Fibroblast of skin of right quadriceps (primary cell): ENCODE results near the gene SPTBN2.

ENCODE experiments used
- DNase-seq: peaks from one replicate; pipeline ENCODE4 v3.0.0-alpha.2; 2013

The SPTBN2 gene

DNA sequence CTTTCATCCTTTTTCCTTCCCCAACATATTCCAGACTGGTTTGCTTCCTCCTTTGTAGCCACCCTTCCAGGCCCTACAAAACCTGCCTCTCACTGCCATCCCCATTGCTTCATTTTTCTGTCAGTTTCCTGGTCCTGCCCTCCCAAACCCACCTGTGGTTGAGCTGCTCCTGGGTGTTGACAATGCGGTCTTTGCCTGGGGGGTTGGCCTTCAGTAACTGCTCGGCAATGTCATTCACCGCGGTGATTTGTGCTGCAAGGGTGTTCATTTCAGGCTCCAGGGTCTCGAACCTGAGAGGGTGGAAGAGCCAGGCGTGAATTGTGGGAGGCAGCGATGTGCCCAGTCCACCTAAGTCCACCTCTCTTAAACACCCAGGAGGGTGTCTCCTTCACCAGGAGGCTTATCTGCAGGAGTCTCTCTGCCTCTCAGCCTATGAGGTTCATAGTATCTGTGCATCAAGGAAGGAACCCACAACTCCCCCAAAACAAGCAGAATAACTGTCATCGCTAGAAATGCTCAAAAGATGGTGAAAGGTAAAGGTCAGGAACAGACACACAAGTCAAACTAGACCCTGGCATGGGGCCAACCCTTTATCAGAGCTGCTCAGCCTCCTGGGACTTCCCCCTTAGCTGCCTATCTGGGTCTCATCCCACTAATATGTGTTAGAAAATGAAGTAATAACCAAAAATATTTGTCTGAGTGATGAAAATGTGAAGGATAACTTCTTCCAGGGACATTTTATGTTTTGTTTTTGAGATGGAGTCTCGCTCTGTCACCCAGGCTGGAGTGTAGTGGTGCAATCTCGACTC lies 27.4 kb downstream of the SPTBN2 start:
- DNase-seq: no peak

DNA sequence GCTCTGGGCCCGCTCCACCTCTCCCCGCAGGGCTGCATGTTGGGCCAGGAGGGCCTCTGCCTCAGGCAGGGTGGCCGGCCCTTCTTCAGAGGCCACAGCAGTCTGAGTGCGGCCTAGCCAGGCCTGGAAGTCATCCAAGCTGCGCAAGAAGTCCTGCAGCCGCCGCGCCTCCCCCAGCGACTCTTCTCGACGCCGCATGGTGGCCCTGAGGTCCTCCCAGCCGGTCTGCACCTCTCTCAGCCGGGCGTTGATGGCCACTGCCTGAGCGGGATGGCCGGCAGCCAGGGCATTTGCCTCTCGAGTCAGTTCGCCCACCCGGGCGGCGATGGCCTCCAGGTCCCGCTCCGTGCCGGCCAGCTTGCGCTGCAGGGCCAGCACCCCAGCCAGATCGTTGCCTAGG lies 28.3 kb downstream of the SPTBN2 start:
- DNase-seq: no peak

DNA sequence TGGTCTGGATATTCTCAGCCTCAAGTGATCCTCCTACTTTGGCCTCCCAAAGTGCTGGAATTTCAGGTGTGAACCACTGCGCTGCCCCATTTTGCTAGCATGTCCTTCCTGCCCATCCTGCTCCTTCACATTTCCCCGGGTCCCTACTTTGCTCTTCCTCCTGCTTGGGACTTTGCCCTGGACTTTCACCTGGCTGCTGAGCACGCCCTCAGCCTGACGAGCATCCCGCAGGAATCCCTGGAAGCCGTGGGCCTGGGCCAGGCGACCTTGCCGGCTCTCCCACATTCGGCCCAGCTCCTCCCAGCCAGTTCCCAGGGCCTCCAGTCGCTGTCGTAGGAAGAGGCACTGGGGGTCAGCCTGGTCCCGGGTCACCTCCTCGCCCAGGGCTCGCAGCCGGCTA lies 28.7 kb downstream of the SPTBN2 start:
- DNase-seq: no peak

DNA sequence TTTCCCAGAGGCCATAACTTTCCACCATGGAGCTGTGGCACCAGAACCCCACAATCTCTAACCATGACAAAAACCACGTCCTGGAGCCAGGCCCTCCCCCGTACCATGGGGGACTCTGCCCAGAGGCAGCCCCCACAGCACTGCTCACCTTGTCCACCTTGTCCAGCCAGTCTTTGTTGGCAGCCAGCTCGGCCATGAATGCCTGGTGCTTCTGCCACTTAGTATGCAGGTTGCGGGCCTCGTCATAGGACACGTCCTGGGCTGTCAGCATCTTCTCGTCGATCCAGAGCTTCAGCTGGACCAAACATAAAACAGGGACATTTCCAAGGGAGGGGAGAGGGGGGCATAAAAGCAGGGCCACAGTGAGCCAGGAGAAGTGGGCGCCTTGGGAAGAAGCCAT lies 30.5 kb downstream of the SPTBN2 start:
- DNase-seq: no peak

DNA sequence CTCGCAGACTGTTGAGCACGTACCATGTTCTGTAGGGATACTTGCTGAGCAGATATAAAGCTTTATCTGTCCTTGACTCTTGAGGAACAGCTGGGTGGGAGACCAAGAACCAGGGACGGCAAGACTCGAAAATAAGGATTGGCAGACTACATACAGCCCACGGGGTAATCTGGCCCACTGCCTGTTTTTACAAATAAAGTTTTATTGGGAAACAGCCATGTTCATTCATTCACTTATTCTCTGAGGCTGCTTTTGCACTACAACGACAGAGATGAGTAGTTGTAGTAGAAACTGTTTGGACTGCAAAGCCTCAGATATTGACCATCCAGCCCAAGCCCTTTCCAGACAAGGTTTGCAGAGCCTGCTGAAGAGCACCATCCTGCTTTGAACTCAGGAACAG lies 31.0 kb downstream of the SPTBN2 start:
- DNase-seq: no peak

DNA sequence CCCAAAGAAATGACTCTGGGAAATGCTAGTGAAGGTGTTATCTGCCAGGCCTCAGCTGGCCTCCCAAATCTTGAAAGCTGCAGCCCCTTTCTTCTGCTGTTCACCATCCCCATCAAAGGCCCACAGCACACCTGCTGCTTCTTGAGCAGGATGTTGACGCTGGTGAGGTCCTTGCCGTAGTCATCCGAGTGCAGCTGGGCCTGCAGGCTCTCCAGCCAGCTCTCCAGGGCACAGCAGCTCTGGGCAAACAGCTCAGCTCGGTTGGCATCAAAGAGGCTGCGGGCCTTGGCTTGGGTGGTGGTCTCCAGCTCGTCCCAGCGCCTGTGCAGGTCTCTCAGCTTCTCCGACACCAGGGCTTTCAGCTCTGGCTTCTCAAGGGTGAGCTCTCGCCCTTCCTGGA lies 32.9 kb downstream of the SPTBN2 start:
- no peak for DNase-seq

DNA sequence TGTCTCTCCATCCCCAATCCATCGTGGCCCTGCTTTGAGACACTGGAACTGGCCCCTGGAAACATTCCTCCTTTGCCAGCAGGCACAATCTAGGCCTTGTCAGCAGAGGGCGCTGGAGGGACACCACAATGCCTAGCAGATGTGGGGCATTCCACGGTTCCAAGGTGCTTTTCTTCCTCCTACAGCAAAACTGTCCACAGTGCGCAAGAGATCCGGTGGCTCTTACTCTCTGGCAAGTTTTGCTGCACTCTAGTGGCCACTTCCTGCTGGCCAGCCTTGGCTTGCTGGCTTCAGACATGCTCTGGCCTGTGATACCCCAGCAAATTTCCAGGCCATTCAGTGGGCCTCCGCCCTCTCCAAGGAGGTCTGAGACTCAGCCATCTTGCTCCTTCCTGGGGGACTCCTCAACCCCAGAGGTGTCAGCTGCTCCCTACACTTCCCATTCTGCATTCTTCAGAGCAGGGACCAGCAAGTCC lies 34.2 kb downstream of the SPTBN2 start:
- DNase-seq: peak; percentile 93

DNA sequence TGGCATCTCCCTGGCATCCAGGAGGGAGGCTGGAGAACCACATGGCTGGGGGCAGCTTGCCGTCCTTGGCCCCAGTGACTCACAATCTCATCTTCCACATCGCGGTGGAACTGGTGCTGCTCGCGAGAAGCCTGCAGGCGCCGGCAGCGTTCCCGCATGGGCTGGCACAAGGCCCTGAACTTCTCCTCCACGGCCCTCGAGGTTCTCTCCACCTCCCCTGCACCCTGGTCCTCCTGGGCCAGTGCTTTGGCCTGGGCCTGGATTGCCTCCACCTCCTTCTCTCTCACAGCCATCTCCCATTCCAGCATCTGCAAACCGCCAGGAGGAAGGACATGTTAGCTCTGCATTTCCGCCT lies 35.0 kb downstream of the SPTBN2 start:
- DNase-seq: no peak

DNA sequence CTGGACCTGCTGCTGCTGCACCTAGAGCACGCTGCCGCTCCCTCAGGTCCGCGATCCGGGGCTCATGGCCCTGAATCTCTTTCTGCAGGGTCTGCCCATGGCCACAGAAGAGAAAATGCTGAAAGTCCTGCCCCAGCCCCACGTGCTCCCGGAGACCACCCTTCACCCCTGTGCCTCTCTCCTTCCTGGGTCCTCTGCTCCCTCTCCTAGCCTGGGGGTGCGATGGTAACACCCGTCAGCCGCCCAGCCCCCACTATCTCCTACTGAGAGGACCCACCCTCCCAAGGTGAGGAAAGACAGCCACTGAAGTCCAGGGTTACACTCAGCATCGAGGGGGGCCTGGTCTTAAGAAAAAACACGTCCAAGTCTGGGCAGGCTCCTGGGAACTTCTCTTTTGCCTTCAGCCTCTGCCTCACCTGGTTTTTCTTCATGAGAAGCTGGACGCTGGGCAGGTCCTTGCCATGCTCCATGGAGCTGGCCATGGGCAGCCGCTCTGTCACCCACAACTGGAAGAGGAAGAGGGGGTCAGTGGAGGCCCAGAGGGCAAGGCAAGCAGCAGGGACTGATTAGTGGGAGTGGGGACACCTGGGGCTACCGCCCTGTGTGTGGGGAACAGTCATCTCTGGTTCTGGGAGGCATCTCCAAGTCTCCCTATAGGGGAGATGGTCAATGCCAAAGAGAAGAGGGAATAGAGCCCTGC lies 35.5 kb downstream of the SPTBN2 start:
- DNase-seq: no peak

DNA sequence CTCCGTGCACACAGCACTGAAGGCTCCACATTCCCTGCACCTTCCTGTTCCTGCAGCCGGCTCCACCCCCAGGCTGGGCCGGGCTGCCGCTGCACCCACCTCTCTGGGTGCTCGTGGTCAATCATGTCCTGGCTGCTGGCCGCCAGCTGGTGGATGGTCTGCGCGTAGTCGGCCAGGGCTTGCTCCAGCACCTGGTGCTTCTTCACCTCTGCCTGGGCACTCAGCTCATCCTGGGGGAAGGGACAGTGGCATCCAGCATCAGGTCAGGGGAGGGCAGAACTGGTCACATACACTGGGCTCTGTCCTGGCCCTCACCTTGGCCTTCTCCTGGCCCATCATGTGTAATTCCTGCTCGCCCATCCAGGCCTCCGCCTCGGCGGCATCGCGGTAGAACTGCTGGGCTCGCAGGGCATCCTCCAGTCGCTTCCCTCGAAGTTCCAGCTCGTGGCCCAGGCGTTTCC lies 36.1 kb downstream of the SPTBN2 start:
- DNase-seq: no peak

DNA sequence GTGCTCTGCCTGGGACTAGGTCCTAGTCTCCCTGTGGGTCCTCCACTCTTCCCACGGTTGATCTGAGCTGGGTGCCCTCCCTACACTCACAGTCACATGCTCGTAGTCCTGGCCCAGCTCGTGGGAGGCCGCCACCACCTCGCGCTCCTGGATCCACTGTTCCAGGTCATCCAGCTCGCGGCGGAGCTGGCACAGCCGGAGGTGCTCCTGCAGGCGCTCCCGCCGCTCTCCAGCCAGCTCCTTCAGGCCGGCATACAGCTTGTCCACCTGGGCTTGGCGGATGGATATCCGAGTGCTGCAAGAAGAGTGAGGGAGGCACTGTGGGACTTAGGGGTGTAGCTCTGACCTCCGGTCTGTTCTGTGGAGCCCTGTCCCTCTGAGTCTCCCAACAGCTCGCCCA lies 36.6 kb downstream of the SPTBN2 start:
- DNase-seq: no peak

DNA sequence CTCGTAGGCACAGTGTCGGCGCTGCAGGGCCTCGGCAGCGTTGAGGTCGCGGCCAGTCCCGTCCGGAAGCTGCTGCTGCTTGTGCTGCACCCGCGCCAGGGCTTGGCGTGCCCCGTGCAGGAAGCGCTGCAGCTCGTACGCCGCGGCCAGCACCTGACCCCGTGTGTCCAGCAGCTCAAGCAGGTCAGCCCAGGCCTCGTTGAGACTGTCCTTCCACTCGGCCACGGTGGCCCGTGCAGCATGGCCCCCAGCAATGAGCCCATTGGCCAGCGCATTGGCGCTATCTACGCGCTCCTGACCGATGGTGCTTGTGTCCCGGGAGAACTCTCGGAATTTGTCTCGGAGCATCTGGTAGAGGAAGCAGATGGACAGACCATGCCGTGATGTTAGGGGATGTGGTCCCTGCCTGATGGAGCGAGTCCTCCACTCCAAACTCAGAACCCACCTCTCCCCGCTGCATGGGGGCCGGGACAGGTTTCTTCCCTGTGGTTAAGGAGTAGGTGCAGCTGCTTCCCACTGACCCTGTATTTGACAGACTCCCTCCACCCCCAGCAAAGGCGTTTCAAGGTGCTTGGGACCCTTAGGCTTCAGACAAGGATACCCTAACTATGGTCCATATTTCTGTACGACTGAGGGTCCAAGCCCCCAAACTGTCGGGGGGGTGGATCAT lies 37.6 kb downstream of the SPTBN2 start:
- DNase-seq: no peak

DNA sequence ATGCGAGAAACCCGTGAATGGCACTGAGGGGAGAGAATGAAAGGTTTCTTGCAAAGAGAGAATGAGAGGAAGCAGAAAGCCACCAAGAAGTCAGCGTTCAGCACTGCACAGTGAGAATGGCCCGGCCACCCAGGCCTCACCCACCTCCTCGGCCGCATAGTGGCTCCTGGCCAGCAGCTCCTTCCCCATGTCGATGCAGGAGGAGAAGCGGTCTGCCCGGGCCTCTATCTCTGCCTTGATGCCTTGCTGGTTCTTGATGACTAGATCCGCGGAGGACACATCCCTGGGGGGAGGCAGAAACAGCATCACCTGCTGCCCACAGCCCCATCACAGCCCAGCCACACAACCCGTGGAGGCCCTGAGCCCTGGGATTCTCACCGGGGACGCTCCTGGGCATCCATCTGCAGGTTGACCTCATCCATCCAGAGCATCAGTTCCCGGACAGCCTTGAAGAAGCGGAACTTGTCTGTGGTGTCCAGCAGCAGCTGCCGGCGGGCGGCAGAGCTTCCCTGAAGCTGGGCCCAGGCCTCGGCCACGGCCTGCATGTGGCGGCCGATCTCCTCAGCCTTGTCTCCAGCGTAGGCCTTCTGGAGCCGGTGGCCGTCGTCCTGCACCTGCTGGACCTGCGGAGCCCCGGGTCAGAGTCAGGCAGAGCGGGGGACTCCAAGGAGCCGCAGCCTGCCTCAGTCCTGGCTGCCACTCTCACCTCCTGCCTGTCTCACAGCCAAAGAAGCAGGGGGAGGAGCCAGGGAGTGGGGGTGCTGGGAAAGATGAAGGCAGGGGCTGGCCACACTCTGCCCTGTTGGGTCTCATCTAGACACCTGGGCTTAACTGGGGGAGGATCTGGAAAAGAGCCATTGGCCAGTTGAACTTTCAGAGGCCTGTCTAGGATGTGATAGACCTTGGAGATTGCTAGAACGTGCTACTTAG lies 39.1 kb downstream of the SPTBN2 start:
- no peak for DNase-seq

DNA sequence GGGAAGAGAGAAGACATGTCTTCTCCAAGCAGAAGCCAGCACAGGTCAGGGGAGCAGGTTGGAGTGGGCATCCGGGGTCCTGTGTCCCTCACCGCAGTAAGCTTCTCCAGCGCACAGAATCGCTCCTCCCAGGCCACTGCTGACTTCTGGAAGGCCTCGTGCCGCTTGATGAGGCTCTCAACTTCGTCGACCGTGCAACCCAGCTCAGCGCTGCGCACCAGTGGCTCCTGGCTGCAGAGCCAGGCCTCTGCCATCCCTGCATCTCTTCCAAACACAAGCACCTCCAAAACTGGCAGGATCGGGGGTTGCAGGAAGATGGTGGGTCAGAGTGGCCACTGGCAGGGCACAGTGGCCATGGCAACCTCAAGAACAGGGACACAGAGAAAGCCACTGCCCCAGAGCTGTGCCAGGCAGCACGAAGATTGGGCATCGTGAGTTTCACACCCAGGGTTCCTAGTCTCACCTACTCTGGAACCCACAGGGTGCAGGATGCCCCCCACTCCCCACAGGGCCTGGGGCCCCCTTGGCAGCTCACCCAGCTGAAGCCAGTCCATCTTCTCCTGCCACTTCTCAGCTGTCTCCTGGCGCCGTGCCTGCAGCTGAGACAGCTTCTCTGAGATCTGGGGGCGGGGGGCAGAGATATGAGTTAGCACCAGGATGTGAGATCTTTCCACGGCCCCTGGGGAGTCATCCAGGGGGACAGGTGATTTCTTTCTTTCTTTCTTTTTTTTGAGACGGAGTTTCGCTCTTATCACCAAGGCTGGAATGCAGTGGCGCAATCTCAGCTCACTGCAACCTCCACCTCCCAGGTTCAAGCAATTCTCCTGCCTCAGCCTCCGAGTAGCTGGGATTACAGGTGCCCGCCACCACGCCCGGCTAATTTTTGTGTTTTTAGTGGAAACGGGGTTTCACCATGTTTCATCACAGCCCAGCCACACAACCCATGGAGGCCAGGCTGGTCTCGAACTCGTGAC lies 40.2 kb downstream of the SPTBN2 start:
- no peak for DNase-seq

DNA sequence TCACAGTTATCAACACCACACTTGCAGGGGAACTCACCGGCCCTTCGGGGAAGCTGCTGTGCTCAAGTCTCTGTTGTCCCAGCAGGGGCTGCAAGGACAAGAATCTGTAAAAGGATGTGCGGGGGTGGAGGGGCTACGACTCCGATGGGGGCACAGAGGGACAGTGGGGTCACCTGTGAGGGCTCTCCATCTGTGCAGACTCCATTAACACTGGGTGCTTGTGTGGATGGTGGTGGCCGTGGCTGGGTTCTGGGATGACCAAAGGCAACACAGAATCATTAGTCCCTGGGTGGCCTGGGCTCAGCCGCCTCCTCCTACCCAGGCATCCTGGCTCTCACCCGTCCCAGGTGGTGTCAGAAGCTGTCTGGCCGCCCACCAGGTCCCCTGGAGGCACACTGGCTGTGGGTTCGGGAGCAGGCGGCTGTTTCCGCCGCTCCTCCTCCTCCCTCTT lies 41.2 kb downstream of the SPTBN2 start:
- DNase-seq: no peak

DNA sequence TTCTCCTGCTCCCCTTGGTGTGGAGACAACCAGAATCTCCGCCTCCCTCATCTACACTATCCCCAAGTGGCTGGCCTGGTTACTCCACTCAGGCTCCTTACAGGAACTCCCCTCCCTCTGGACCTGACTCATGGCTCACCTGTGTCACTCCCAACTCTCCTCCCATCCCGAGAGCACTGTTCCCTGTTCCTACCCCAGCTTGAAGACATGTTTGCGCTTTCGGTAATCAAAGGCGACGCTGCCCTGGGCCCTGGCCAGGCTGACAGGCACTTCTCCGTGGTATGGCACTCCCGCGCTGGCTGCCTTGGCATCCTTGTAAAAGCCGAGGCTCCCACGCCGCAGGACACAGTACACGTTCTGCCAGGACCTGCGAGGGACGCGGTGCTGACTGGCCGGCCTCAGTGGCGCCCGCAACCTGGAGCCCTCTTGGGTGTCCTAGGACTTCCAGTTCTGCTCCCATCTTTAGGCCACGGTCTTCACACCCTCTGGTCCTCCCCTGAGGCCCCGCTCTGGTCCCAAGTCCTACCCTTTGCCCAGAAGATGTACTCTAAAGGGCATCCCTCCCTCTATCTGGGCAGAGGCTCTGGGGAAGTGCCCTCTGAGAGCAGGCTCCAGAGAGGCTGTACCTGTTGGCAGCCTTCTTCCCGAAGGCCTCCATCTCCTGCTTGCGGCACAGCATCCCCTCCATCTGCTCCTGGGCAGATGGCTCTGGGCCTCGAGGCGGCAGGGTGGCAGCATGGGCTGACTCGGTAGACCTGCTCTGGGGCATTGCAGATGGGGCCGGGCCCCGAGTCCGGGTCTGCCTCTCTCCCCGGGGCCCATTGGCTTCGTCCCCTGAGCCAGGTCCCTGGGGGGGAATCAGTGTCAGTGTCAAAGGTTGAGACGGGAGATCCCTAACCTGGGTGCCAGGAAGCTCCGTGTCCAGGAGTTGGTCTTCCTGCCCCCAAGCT lies 41.9 kb downstream of the SPTBN2 start:
- no peak for DNase-seq

DNA sequence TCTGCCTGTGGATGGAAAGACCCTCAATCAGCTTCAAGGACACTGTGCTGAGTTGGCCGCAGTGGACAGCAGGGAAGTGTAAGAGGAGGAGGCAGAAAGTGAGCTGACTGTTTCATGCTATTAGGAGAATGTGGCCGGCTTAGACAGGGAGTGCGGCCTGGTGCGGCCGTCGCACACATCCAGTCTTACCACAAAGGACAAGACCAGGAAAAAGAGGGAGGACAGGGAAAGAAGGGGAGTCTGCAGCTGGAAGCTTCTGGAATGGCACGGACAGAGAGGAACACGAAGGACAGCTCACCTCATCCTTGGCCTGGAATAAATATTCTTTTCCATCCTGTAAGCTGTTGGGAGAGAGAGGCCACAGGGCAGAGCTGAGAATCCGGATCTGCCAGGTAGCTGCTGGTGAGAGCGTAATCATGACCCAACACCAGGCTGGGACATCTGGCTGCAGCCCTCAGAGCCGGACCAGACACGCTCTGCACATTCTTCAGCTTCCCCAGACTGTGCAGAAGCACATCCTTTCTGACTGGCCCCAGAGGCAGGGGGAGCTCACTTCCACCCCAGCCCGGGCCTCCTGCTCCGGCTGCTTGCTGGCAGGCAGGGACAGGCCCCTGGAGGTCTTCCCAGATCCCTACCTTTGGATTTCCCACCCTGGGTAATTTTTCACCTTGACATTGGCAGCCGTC lies 42.8 kb downstream of the SPTBN2 start:
- no peak for DNase-seq

DNA sequence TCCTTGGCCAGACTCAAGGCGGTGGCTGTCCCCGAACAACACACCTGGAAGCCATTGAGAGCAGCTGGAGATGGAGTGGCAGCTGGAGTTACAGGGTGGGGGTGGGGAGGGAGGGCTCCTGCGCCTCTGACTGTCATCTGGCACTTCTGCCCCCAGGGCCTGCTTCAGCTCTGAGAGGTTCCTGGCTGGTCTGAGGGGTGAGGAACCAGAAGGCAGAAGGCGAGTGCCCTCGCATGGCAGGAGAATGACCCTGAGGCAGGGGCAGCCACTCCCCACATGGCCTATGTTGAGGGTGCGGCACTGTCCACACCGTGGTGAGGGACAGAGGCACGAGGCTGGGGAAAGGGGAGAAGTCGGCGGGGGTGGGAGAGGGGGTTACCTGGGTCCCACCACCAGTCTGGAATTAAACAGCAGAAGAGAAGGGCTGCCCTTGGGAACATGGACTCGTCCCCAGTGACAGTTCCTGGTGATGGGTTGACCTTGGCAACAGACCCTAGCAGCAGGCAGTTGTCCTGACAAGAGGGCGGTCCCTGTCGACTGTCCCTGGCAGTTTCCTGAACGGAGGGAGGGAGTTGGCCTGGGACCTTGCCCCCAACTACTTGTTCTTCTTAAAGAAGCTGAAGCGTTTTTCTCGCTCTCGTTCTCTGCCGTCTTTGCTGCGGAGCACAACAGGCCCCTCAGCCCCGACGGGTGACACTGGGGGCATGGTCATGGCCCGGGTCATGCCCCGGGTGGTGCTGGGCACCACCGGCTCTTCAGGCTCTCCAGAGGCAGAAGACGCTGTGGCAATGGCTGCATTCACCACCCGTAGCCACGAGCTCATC lies 43.5 kb downstream of the SPTBN2 start:
- DNase-seq: no peak

DNA sequence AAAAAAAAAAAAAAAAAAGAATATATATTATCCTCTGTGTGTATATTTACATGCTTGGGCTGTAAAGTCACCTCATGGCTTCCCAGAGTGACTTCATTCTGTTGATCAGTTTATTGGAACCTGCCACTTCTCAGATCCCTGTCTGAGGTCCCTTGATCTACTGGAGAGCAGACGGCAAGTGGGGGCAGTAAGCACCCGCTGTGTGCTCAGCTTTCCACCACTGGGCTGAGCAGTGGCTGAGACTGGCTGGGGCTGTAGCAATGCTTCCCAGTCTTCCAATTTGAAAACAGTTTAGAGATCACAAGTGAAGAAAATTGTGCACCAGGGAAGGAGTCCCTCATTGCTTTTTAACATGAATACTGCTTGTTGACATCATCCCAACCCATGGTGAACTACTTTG lies 44.4 kb downstream of the SPTBN2 start:
- no peak for DNase-seq
